Frontal cortex (tissue), 4 donors: ENCODE measurements around the gene PRKCH. TPM values are rescaled to one million over a fixed set of nuclear protein-coding genes. Genes with fewer than 3 reads are reported as not detected.

Experiments used
- DNase-seq, 2 donors: peaks; one replicate each; pipeline ENCODE4 v3.0.0; 2012; ENCODE audit warnings: low spot score in 2 of 2
- FAIRE-seq: peaks from 2 replicates; lab custom pipeline; 2012; peaks lifted over from hg19 to GRCh38; lab: Jason Lieb, UNC
- total RNA-seq: library from RNA; depleted of rRNA; stranded (reverse); fragments of >200 nt; gene quantifications from one replicate; pipeline ENCODE4 v1.2.3, GENCODE V29; 2014
- donor health status: control.
- donor health status: control.
- donor health status: control.

The PRKCH gene
- total RNA-seq, 1 donor from 2014 or later = 21.6 TPM

DNA sequence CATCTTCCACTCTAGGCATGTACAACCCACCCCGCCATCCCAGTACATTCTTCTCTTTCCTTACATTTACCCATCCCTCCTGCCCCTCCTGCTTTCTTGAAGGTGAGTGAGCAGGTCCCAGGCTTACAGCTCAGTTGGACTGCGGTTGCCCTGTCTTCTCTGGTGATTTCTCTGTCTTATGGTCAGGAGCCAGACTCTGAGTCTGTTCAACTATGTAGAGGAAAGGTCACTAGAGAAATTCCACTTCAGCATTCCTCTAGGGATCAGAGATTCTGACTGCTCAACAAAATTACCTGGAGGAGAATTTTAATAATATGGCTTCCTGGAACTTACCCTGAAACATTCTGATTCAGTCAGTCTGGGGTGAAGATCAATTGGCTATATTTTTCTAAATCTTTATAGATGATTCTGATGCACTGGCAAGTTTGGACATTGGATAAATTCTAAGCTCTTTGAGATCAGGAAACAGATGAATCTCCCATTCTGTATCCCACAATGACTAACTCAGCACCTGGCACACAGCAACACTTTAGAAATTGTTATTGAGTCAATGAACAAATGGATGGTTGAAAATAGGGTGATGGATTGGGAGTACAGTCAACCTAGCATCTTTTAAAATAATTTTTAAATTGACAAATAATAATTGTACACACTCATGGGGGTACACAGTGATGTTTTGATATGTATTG lies 245.3 kb downstream of the PRKCH start:
- FAIRE-seq (no peak), DNase-seq (no peak)

GRCh38 chr14:61567838-61568571 lies 246.6 kb downstream of the PRKCH start:
- DNase-seq (peak in 1 of 2 donors; percentile 41), FAIRE-seq (no peak)

GRCh38 chr14:61568572-61569011 lies 247.2 kb downstream of the PRKCH start:
- FAIRE-seq (no peak), DNase-seq (peak in 1 of 2 donors; percentile 60)

DNA sequence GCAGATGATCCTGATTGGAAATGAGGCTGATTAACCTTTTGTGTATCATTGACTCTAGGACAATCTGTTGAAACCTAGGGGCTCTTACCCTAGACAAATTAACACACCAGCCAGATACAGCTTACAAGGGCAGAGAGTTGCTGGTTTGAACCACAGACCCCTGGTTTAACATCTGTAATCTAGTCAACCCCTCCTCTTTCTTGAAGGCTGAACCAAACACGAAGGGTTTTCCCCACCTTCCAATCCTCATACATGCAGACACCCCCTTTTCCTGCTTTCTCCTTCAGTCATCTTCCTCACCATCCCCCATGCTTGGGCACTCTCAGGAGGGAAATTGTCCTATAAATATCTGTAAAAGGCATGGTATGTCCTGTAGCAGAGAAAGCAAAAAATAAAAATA lies 247.9 kb downstream of the PRKCH start:
- no peak for DNase-seq
- no peak for FAIRE-seq

DNA sequence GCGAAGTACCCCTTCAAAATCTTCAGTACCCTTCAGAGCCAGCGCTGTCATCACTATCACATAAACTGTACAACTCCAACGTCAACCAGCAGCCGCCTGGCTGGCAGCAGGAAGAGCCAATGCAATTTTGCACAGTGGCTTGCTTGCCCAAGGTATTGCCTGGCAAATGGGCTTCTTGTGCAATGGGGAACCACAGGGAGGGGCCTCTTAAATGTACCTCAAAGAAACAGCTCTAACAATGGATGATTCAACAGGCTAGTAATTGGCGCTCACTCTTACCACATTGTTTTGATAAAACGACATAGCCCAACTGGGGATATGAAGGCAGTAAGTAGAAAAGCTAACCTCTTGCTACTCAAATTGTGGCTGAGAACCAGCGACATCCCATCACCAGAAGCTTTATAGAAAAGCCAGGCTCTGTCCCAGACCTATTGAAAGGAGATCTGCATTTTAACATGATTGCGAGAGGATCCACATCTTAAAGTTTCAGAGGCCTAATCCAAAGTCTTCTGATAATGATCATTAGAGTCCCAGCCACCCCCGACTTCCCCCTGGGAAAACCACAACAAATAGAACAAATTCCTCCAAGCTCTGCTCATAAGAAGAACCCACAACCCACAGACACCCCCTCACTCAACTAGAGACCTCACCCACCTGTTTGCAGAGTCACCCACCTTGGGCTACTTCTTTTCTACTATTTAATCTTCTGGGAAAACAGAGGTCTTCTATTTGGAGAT lies 248.6 kb downstream of the PRKCH start:
- DNase-seq (no peak), FAIRE-seq (no peak)

- no peak for FAIRE-seq
Observed at GRCh38 chr14:61570549-61571290, 249.3 kb downstream of the PRKCH start.

DNA sequence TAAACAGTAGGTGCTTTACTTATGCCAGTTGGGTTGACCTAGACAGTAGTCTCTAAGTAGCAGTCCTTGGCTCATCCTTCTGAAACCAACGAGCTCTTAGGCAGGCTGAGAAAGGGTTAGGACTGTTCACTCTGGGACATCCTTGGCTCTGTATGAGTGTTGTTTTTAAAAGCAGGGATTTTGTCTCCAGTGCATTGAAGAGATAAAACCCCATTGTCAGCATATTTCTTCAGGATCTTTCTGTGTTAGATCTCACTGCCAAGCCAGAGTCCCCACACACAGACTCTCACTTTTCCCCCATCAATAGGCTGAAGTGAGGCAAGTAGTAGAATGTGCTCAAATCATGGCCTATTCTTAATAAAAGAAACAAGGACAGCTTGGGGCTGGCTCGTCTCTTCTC lies 250.5 kb downstream of the PRKCH start:
- DNase-seq (no peak), FAIRE-seq (no peak)

More at GRCh38 chr14:61570549-61571290, 249.3 kb downstream of the PRKCH start:
- no peak for DNase-seq

- no peak for DNase-seq
- no peak for FAIRE-seq
Observed at GRCh38 chr14:61573321-61573720, 251.9 kb downstream of the PRKCH start.

- no peak for DNase-seq
- no peak for FAIRE-seq
Observed at GRCh38 chr14:61573748-61574513, 252.6 kb downstream of the PRKCH start.

DNA sequence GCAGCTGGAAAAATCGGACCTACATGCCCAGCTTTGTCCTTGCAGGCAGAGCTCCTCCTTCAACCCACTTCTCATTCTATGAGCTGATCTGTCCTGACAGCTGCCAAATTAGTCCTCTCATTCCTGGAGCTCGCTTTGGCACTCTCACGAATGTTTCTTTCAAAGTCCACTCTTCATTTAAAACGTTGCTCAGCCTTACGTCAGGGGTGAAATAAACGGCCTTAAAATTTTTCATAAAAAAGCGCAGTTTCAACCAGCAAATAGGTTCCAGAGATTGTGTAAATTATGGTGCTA lies 253.1 kb downstream of the PRKCH start:
- FAIRE-seq (no peak), DNase-seq (no peak)

DNA sequence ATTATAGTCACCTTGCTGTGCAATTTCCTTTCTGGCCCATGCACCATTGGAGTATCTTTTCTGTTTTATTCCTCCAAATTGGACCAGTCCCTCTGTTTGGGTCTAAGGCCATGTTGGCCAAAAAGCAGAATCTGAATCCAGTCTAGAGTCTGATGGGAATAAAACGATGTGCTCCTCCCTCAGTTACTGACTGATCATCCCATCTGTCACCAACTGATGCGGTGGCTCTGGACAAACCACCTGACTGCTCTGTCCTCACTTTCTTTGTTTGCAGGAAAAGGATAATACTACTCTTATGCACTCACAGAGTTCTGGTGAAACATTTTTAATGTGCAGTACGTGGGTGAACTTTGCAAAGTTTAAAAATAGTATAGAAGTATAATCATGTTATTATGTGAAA lies 253.7 kb downstream of the PRKCH start:
- FAIRE-seq = no peak
- no peak for DNase-seq

DNA sequence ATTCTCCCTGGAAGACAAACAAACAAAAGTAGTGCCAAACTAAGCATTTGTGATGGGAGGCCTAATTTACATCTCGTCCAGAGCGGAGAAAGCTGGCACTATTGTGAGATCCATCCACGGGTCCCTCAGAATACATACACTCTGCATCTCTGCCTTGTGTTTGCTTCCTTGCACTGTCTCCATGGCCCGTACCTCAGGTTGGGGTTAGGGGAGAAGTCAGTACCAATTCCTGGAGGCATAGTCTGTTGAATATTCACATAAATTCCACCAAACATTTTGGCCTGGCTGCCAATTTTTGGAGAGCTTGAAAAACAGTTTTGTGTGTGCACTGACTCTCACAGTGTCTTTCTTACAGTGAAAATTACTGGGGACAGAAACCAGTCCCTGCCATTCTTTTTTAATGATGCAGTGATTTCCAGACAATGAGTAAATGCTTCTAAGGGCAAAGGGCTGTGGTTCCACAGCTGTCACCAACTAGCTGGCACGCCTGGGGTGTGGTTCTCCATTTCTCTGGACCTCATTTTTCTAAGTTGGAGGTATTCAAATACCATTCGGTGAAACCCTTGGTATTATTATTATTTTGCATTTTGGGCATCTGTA lies 254.3 kb downstream of the PRKCH start:
- FAIRE-seq (no peak), DNase-seq (no peak)

DNA sequence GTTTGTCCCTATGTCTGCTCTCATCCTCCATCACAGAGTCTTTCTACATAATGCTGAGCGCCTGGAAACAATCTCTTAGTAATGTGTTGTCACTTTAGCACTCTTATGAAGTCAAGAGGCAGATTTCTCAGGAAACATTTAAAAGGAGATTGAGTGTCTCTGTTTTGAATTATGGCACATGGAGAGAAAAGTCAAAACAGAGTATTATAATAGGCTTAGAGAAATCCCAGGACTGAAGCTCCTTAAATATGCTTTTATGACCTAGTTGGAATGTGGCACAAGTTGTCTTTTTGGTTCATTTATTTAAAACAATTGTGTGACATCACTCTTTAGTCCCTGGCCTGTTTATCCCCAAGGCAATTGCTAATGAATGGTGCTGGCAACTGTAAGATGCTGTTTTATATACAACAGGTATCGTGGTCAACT lies 256.1 kb downstream of the PRKCH start:
- no peak for DNase-seq
- FAIRE-seq = no peak

DNA sequence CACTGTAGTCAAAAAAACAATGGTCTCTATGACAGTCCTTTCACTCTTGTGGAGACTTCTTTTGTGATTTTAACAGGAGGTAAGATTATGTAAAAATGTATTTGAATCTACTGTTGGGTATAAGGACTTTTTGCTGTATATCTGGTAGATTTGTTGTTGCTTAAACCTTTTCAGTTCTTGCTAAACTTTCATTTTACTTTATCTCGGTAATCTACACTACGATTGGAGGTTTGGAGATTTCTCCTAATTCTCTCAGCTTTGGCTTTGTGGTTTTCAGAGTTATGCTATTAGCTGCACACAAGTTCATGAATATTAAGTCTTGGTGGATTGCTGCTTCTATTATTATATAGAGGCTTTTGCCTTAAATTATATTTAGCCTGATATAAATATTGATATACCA lies 257.4 kb downstream of the PRKCH start:
- FAIRE-seq = no peak

DNA sequence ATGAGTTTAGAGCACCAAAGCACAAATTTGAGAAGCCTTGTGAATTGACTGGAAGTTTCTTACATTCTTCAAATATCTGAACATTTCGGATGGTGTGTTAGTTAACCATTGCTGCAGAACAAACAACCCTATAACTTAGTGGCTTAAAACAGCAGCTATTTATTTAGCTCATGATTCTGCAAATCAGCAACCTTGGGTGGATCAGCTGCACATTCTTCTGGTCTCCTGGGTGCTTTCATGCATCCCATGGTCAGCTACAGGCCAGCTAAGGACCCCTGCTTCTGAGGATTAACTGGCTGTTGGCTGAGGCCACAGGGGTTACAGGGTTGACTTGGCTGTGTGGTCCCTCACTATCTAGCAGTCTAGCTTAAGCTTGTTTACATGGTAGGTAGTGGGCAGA lies 260.0 kb downstream of the PRKCH start:
- DNase-seq (no peak), FAIRE-seq (no peak)

More for the DNA sequence above, 257.4 kb downstream of the PRKCH start:
- DNase-seq = no peak

DNA sequence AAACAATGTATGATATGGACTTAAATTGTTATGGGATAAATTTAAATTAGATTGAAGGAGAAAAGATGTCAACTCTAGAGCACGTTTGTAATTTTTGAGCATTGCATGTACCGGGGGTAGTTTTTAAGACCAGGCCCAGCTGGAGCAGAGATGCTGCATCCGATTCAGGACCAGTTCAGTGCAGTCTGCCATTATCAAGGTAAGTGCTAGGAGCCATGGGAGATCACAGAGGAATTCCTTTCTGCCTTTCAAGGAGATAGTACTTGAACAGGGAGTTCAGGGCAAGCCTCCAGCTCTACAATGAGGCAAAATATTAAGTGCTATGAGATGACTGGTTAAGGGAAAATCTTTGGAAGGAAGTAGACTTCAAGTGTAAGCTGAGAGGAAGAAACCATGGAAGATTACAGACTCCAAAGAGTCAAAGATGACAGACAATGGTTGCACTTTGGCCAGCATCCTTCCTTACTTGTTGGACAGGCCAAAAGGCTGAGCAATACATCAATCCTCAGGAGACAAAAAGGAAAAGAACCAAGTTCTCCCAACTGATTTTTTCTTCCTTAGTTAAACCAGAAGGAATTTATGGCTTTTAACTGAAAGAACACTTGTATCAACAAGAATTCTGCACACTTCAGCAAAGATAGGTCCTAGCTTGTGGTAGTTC lies 260.7 kb downstream of the PRKCH start:
- FAIRE-seq (no peak), DNase-seq (no peak)

GRCh38 chr14:61582815-61583214 lies 261.4 kb downstream of the PRKCH start:
- FAIRE-seq (no peak), DNase-seq (no peak)

DNA sequence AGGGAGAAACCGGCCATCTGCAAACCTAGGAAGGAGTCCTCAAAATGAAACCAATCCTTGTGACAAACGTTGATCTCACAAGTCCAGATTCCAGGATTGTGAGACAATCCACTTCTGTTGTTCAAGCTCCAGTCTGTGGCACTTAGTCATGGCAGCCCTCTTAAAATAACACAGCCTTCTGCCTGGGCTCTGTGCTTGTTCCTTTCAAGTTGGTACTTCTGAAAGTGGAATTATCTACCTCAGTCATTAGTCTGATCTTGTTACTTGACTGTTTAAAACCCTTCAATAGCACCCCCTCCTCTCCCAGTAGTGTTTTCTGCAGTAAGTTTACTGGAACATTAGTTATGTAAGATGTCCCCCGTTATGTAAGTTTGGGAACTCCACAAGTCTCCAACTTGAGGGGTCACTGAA lies 263.0 kb downstream of the PRKCH start:
- FAIRE-seq (no peak), DNase-seq (no peak)
